Uterus (tissue), 4 donors: ENCODE results near the gene HOXC12. TPM values are rescaled to one million over a fixed set of nuclear protein-coding genes. Genes with fewer than 3 reads are reported as not detected.
A peak's percentile ranks its signal among the peaks of the same experiment; 100 is the strongest.

Experiments
- DNase-seq, 2 donors: peaks; one replicate each; pipeline ENCODE4 v3.0.0-alpha.2; 2019 to 2020
- H3K27ac ChIP-seq, 2 donors: fragments of 200-600 bp; sonication (generic); 1 replicate in 1 of 2; 2 replicates in 1 of 2; pipeline ENCODE4 v1.5.1; 2016 to 2018
- H3K27me3 ChIP-seq, 2 donors: fragments of 200-600 bp; sonication (generic); one replicate each; pipeline ENCODE4 v1.5.1; 2018 to 2019; ENCODE audit warnings: control low read depth in 1 of 2
- H3K36me3 ChIP-seq, 2 donors: fragments of 200-600 bp; sonication (generic); one replicate each; pipeline ENCODE4 v1.5.1; 2019; ENCODE audit warnings: control low read depth in 1 of 2
- H3K4me1 ChIP-seq, 2 donors: fragments of 200-600 bp; sonication (generic); one replicate each; pipeline ENCODE4 v1.5.1; 2018 to 2019; ENCODE audit warnings: control low read depth in 1 of 2
- H3K4me3 ChIP-seq, 2 donors: fragments of 200-600 bp; sonication (generic); 1 replicate in 1 of 2; 2 replicates in 1 of 2; pipeline ENCODE4 v1.5.1; 2018 to 2019; ENCODE audit warnings: mild to moderate bottlenecking in 1 of 2
- H3K9me3 ChIP-seq, 2 donors: fragments of 200-600 bp; sonication (generic); one replicate each; pipeline ENCODE4 v1.5.1; 2019; ENCODE audit warnings: control low read depth in 1 of 2
- POLR2A ChIP-seq, 2 donors: fragments of 450-650 bp; IDR thresholded peaks; one replicate each; pipeline ENCODE4 v1.6.1; 2016; ENCODE audit warnings: antibody characterized with exemption in 2 of 2, mild to moderate bottlenecking in 1 of 2, moderate library complexity in 1 of 2
- intact Hi-C: fragments of 100-400 bp; cut with DNase I; formaldehyde crosslinking; loops from one replicate; pipeline ENCODE4 v1.15.1; 2023; ENCODE audit warnings: low total_unique reads
- total RNA-seq, 4 donors: library from RNA; depleted of rRNA in 3 of 4; stranded (reverse); fragments of >200 nt in 3 of 4; gene quantifications; one replicate each; pipeline versions ENCODE4 v1.1.0 to v1.2.4, GENCODE V29; 2014 to 2023
- TF ChIP-seq, protein P1 (sequence below), 4 experiments: fragments of 200-600 bp in 2 of 4; fragments of 450-650 bp in 2 of 4; sonication (generic) in 2 of 4; IDR thresholded peaks; one replicate each; pipeline ENCODE4 v1.5.1; 2016 to 2019; ENCODE audit warnings: antibody characterized with exemption in 4 of 4, mild to moderate bottlenecking in 2 of 4, moderate library complexity in 1 of 4
- donor health status: DM: yes; HTN: yes; CAD: no.

The HOXC12 gene
- total RNA-seq, 4 donors from 2014 or later, result not detected

DNA sequence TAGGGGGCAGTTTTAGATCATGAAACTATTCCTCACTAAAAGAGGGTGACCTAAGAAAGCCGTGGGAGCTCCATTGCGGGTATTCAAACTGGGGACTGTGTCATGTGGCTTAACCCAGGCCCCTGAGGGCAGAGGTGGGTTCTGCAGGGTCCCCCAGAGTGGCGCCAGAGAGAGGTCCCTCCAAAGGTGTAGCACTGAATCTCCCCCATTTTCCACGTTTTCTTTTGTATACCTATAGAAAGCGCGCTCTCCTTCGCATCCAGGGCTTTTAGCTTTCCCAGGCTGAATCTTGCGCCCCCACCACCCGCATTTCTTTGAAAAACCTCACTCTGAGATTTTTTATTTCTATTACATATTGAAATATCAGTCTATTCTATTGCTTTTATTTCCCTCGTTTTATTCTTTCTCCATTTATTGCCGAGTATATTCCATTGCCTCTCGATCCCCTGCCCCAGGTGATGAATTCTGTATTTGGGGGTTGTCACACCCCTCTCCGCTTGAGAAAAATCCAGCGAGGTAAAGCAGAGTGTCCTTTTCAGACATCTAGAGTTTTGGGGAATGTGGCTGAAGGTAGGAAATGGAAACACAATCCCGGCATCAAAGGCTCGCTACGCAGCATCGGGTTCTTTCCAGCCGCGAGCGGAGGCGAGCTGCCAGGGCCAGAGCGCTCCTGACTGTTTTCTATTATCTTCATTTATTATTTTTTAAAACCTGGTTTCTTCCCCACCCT lies 16.9 kb upstream of the HOXC12 start:
- Histone ChIP-seq H3K27me3 (peaks cover 35 to 84% of the 10 kb centered on the region in 2 donors), H3K9me3 (no peaks in the 10 kb centered on the region), H3K27ac (no peak overlapping the region), H3K4me3 (no peak overlapping the region), H3K36me3 (no peaks in the 10 kb centered on the region), H3K4me1 (no peaks in the 10 kb centered on the region)
- intact Hi-C loops, result no loop called here
- TF ChIP-seq POLR2A (IDR thresholded peaks at IDR 0.05), result no peak
- TF ChIP-seq, protein P1, sequence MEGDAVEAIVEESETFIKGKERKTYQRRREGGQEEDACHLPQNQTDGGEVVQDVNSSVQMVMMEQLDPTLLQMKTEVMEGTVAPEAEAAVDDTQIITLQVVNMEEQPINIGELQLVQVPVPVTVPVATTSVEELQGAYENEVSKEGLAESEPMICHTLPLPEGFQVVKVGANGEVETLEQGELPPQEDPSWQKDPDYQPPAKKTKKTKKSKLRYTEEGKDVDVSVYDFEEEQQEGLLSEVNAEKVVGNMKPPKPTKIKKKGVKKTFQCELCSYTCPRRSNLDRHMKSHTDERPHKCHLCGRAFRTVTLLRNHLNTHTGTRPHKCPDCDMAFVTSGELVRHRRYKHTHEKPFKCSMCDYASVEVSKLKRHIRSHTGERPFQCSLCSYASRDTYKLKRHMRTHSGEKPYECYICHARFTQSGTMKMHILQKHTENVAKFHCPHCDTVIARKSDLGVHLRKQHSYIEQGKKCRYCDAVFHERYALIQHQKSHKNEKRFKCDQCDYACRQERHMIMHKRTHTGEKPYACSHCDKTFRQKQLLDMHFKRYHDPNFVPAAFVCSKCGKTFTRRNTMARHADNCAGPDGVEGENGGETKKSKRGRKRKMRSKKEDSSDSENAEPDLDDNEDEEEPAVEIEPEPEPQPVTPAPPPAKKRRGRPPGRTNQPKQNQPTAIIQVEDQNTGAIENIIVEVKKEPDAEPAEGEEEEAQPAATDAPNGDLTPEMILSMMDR (IDR thresholded peaks at IDR 0.05), result no peak
- DNase-seq, result no peak

DNA sequence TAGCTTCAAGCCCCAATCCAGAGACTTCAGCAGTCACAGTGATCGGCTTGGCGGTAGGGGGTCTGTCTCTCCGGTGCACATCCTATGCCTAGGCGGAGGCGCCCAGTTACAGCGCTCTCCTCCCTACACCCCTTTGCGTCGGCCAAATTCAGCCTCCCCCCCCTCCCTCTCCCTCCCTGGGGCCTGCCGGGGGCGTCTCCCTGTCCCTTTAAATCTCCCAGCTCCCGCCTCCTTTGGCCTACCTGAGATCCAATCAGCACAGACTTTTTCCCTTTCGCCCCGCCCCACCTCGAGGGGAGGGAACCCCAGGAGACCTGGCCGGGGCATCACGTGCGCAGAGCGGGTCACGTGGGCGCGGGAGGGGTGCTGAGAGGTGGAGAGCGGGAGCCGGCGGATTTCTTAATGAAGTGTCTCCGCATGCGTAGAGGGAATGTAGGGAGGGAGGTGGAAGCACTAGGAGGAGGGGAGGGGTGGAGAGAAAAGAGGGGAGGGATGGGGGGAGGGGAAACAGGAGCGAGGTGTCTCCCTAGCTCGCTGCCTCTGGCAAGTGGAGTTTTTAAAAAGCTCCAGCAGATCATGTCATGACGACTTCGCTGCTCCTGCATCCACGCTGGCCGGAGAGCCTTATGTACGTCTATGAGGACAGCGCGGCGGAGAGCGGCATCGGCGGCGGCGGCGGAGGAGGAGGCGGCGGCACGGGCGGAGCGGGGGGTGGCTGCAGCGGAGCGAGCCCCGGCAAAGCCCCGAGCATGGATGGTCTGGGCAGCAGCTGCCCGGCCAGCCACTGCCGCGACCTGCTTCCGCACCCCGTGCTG lies 16.2 kb upstream of the HOXC12 start, which contains the start of gene HOXC13:
HOXC13 (plus strand) TSS at position 506 of the 815 bp plus-strand sequence; CDS start at position 582, 76 bp downstream.
- H3K27ac ChIP-seq, result no peak within 1 kb of the TSS
- no peak within 1 kb of the TSS for H3K4me3 ChIP-seq
- intact Hi-C loops, result no loop called here
- peaks cover 35 to 85% of the 10 kb centered on the region in 2 donors for H3K27me3 ChIP-seq
- no peaks in the 10 kb centered on the region for H3K9me3 ChIP-seq
- TF ChIP-seq, protein P1 (IDR thresholded peaks at IDR 0.05), result no peak
- no peak for TF ChIP-seq POLR2A (IDR thresholded peaks at IDR 0.05)
- DNase-seq, result peak in 1 of 2 donors; percentile 62
- H3K4me1 ChIP-seq, result no peaks in the 10 kb centered on the region
- H3K36me3 ChIP-seq, result no peaks in the 10 kb centered on the region

GRCh38 chr12:53939141-53940108 lies 15.3 kb upstream of the HOXC12 start:
- intact Hi-C loops, result no loop called here
- DNase-seq, result no peak

DNA sequence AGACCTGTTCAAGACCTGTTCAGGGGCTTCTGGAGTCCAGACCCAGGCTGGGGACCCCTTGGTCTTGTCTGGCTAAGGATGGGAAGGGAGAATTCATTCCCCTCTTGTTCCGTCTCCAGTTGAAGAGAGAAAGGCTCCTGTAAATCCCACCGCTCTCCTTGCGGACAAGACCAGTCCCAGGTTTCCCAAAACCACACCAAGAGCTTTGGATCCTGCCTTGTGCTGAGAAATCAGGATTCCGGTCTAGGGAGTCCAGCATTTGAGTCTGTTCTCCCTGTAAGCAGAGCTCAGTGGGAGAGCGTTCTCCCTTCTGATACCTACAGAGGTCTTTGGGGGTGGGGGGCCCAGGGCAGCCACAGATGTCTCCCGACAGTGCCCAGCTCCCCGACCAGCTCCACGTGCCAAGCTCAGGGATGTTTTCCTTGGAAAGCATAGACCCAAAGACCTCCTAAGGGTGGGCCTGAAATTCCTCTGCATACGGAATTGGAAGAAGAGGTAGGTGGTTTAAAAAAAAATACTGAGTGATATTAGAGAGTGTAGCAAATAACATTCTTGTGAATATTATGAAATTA lies 14.2 kb upstream of the HOXC12 start:
- DNase-seq, result no peak
- H3K4me3 ChIP-seq, result no peak overlapping the region
- H3K9me3 ChIP-seq, result no peaks in the 10 kb centered on the region
- intact Hi-C loops, result no loop called here
- H3K27ac ChIP-seq, result no peak overlapping the region
- no peak for TF ChIP-seq POLR2A (IDR thresholded peaks at IDR 0.05)
- TF ChIP-seq, protein P1 (IDR thresholded peaks at IDR 0.05), result no peak
- H3K36me3 ChIP-seq, result no peaks in the 10 kb centered on the region
- no peaks in the 10 kb centered on the region for H3K4me1 ChIP-seq
- H3K27me3 ChIP-seq, result peaks cover 35 to 87% of the 10 kb centered on the region in 2 donors

More at GRCh38 chr12:53939141-53940108, 15.3 kb upstream of the HOXC12 start:
- no peak overlapping the region for H3K27ac ChIP-seq
- no peaks in the 10 kb centered on the region for H3K4me1 ChIP-seq
- TF ChIP-seq, protein P1 (IDR thresholded peaks at IDR 0.05), result no peak
- no peak for TF ChIP-seq POLR2A (IDR thresholded peaks at IDR 0.05)
- no peaks in the 10 kb centered on the region for H3K9me3 ChIP-seq
- H3K27me3 ChIP-seq, result peaks cover 35 to 86% of the 10 kb centered on the region in 2 donors
- no peak overlapping the region for H3K4me3 ChIP-seq
- no peaks in the 10 kb centered on the region for H3K36me3 ChIP-seq
